Activated CD4-positive, alpha-beta T cell treated with anti-CD3 and anti-CD28 coated beads, Interleukin-2, amount 50 U/mL, for 48 hours (primary cell): ENCODE data around the gene PIP4K2C.
"Not testable (repeated sequence)": the region's sequence is repeated elsewhere in the genome, so short reads cannot be mapped to it uniquely, and the experiment has no call there.

Experiments used
- DNase-seq, 2 experiments: peaks; one replicate each; pipeline ENCODE4 v3.0.0-alpha.2; 2020

Gene PIP4K2C

GRCh38 chr12:57586128-57586527 lies 4.9 kb upstream of the PIP4K2C start:
- no peak for DNase-seq

- no peak for DNase-seq
Measured at GRCh38 chr12:57586832-57587429, 4.1 kb upstream of the PIP4K2C start.

DNA sequence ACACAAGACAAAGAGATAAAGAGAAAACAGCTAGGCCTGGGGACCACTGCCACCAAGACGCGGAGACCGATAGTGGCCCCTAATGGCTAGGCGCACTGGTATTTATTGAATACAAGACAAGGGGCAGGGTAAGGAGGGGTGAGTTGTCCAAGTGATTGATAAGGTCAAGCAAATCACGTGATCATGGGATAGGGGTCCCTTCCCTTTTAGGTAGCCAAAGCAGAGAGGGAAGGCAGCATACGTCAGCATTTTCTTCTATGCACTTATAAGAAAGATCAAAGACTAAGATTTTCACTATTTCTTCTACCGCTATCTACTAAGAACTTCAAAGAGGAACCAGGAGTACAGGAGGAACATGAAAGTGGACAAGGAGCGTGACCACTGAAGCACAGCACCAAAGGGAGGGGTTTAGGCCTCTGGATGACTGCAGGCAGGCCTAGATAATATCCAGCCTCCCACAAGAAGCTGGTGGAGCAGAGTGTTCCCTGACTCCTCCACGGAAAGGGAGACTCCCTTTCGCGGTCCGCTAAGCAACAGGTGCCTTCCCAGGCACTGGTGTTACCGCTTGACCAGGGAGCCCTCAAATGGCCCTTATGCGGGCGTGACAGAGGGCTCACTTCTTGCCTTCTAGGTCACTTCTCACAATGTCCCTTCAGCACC lies 1.9 kb upstream of the PIP4K2C start:
- not testable (repeated sequence) for DNase-seq

DNA sequence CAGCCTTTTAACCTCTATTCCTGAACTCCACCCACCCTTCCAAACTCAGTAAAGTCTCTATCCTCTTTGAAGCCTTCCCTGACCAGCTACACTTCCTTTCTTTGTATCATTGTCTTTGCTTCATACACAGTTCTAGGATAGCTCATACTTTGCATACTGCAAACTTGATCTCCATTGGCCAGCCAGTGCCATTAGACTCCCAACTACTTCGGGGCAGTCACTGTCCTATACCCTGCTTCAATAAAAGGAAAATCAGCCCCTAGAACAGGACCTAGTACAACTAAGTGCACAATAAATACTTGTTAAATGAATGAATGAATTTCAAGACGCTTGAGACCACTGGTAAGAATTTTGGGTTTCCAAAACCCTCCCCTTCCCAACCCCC lies 521 bp upstream of the PIP4K2C start:
- no peak for DNase-seq

- no peak for DNase-seq
Measured at GRCh38 chr12:57591782-57592325, 862 bp downstream of the PIP4K2C start.

- DNase-seq, result no peak
Measured at GRCh38 chr12:57592551-57593165, 1.7 kb downstream of the PIP4K2C start.

- DNase-seq, result no peak
Measured at GRCh38 chr12:57593187-57593586, 2.2 kb downstream of the PIP4K2C start.

DNA sequence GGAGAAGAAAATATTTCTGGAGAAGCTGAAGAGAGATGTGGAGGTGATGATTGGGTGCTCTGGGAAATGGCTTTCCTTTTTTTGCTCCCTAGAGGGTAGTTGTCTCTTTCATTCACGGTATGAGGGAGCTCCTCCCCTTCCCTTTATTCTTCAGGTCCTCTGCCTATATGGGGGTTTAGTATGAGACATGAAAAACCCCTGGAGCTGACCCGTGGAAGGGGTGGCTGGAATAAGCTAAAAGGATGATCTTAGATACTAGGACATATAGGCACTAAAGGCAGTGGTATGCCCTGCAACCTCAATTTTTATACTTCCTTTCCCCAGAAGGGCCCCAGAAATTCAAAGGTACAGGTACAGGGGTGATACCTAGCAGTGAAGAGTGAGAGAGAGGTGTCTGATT lies 9.4 kb downstream of the PIP4K2C start:
- no peak for DNase-seq

- no peak for DNase-seq
Measured at GRCh38 chr12:57602544-57602943, 11.6 kb downstream of the PIP4K2C start.

DNA sequence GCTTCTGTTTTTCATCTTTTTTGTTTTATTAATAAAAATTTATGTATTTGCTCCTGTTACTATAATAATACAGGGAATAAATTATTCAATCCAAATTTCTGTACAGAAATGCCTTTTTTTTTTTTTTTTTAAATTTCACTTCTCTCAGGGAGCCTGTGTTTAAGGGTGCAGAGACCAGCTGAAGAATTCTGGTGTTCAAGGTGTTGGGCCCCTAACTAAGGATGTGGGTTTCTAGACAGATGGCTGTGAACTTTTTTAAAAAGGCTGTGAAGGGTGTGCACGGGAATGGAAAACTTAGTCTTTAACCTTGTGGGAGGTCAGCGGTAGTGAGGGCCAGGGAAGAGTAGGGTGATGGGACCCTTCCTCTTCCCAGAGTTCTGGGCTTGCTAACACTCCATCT lies 12.3 kb downstream of the PIP4K2C start:
- DNase-seq, result no peak

DNA sequence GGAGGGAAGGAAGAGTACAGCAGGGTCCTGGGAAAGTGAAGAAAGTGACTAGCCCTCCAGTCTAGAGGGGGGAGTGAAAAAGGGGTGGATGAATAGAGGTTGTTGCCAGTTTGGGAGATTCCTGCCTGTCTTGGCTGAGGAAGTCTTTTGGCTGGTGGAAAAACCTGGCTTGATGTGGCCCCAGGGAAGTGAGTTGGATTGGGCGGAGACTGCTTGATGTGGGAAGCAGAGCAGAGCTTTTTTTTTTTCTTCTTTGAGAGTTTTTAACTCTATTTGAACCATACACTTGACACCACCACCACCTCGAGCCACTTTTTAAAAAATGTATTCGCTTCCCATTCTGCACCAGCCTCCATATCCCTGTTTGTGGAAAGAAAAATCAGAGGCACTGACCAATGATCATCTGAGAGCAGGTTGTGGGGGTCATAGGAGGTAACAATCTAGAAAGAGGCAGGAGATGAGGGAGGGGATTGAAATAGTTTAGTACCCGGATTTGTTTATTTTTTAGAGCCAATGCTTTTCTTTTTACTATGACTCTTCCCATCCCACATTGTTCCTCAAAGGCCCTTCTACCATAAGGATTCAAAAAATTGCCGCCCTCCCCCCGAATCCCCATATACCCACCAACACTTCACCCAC lies 12.9 kb downstream of the PIP4K2C start:
- no peak for DNase-seq

GRCh38 chr12:57604454-57604991 lies 13.5 kb downstream of the PIP4K2C start, which contains the start of gene DTX3:
Gene DTX3 (plus strand): TSS chr12:57604824. CDS start chr12:57606518, 1,694 bp downstream.
- peak; percentile 43 to 53 for DNase-seq

DNA sequence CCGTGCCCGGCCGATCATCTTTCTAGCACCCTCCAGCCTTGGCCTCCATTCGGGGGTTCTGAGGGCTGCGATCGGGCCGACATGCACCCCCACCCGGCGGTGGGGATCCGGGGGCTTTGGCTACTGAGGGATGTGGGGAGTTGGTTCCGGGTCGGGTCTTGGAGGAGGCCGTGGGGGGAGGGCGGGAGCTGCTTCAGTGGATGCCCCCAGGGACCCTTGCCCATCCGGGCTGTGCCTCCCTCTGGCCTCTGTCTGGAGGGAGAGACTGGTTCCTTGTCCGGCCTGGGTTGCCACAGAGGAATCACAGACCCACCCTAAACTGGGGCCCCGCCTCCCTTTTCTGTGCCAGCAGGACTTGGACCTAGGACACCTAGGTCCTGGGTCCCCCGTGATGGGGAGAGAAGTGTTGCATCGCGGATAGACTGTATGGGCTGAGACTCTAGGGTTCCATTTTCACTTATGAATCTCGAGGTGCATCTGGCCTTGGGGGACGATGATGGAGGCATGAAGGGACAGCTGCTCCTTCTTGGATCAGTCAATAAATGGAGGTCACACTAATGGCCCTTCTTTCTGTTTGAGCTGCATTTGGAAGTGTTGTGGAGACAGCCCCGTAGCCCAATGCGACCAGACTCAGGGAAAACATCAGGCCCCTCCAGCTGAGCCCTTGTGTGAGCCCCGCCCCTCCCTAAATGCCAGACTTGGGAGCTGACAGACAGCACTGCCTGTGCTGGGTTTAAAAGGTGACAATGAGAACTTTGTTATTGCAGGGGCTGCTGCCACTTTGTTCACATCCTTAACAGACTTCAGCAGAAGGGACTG lies 14.2 kb downstream of the PIP4K2C start:
- DNase-seq, result peak in 1 of 2 experiments; percentile 28

GRCh38 chr12:57605811-57606311 lies 14.9 kb downstream of the PIP4K2C start:
- no peak for DNase-seq

DNA sequence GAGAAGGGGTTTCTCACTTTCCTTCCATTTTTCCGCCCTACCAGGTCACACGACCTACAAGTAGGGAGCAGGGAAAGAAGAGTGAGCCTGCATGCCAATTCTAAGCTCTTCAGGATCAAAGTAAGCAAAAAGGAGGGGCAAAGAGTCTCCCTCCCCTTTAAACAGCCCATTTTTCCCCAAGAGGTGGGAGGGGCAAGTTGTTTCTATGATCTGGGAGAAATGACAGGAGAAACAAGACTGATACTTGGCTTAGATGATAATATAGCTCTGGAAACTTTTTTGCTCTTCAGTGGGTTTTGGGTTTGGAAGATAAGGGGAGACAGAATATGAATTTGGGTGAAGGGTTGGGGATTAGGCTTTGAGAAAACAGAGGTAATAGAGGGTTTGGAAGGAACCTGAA lies 15.4 kb downstream of the PIP4K2C start:
- DNase-seq, result no peak

DNA sequence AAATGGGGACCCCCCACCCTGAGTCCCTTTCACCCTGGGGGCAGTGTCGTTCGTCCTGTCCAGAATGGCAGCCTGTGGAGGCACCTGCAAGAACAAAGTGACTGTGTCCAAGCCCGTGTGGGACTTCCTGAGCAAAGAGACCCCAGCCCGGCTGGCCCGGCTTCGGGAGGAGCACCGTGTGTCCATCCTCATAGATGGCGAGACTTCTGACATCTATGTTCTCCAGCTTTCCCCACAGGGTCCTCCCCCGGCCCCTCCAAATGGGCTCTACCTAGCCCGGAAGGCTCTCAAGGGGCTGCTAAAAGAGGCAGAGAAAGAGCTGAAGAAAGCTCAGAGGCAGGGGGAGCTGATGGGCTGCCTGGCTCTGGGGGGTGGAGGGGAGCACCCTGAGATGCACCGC lies 15.8 kb downstream of the PIP4K2C start:
- DNase-seq, result no peak

DNA sequence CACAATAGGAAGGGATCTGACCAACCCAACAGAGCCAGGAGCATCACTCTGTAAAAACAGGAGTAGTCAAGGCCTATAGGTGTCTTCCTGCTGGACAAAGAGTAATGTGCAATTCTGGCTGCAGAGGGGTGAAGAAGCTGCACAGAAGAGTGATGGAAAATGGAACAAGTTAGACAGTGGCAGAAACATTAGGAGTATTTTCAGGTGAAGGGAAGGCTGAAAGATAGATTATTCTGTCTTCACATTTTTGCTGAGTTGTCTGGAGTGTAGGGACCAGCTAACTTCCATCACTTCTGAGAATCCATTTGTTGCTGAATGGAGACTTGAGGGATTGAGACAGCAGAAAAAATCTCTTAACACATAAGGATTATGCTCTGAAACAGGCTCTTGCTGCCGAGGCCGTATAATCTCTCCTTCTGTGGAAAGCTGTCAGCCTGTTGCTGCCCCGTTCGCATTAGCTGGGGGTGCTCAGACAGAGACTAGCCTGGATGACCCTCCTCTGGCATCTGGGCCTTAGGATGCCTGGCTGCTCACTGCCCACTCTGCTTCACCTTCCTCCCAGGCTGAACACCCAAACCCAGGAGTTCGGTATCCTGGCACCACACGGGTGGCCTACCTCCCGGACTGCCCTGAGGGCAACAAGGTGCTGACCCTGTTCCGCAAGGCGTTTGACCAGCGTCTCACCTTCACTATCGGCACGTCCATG lies 17.1 kb downstream of the PIP4K2C start:
- no peak for DNase-seq

- DNase-seq, result no peak
Measured at GRCh38 chr12:57609101-57609780, 18.2 kb downstream of the PIP4K2C start.

DNA sequence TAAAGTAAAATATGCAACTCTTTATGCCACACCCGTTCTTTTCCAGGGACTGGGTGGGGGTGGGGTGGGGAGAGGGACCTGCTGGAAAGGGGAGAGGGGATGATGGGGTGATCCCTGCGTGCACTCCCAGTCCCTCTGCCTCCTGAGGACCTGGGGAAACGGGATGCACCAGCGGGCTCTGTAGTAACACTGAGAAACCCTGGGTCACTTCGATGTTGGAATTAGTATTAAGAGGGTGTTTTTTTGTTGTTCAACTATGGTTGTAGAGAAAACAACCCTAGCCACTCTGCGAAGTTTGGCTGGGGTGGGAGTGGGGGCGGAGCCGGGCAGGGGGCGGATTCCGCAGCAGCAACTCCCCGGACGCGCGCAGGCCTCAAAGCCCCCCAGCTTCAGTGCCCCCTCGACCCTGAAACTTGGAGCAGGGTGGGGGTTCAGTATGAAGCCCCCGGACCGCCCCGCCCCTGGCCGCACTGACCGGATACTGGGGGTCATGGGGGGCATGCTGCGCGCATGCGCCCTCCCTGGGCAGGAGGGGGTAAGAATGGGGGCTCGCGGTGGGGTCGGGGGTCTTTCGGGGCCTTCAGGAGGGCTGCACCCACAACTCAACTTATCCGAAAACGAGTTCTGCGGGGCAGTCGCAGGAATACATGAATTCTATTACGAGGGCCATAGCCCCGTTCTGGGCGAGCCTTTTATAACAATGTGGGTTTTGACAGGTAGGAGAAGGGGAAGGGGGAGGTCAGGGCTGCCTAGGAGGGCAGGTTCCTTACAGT lies 19.0 kb downstream of the PIP4K2C start:
- no peak for DNase-seq

DNA sequence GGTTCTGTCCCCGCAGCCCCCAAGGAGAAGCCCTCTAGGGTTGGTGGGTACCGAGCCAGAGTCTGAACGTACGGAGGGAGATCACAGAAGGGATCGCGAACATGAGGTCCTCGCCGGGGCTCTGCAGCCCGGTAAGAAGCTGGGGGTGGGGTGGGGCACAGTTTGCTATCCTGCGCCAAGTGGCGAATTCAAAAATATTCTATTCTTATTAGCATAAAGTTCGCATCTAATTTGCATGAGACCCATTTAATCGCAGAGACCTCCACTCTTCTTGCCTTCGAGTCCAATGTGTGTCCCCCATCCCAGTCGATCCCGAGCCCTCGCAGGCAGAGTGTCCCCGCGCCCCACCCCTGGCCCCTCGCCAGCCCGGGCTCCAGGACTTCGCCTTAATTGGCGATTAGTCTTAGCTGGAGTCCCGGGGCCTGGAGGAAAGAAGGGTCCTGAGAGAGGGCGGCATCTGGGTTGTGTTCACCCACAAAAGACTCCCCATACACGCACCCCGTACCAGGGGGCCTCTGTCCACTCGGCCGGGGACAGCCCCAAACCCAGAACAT lies 19.6 kb downstream of the PIP4K2C start:
- peak in 1 of 2 experiments; percentile 26 for DNase-seq
